ENCODE data around the gene PROSER2. TPM values are rescaled to one million over a fixed set of nuclear protein-coding genes. Genes with fewer than 3 reads are reported as not detected.

The PROSER2 gene
- total RNA-seq, 1 donor from 2014 or later = 5.7 TPM

DNA sequence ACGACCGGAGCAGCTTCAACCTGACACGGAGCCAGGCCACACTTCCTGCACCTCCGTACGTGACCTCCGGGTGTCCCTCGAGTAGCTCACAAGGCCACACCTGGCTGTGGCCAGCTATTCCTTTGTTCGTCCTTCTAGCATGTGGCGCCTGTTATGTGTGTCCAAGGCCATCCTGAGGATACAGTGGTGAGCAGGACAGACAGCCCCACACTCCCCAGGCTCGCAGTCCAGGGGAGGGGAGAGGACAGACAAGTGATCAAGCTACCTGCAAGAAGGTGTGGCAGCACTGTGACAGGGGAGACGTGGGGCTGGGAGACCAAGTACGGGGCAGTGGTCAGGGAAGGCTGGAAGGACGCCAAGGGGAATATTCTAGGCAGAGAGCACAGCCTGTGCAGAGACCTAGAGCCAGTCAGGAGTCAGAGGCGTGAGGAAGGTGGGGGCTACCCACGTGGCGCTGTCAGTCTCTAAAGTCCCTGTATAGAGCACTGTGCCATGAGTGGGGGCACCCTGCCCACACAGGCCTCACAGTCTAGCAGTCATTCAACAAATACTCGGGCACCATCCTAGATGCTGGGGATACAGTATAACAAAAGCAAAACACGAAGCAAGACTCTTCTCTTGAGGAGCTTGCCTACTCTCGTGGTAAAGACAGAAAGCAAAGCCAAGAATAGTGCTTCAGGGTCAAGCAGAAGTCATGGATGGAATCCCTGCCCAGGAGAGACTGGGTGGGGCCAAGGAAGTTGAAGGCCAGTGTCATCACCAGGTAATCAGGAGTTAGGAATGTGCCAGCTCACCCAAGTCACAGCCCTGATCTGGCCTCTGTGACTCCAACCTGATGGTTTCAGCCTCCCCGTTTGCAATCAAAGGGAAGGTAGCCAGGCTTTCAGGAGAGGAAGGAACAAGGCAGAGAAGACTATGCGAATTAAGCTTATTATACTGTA lies 58.6 kb downstream of the PROSER2 start:
- no peak for DNase-seq (ENCODE audit: low spot score)
- H3K27ac Mint-ChIP-seq (ENCODE audit: unreplicated experiment) = no peak overlapping the region
- H3K36me3 Mint-ChIP-seq (ENCODE audit: low read depth, unreplicated experiment) = no peaks in the 10 kb centered on the region
- TF ChIP-seq, protein P1, sequence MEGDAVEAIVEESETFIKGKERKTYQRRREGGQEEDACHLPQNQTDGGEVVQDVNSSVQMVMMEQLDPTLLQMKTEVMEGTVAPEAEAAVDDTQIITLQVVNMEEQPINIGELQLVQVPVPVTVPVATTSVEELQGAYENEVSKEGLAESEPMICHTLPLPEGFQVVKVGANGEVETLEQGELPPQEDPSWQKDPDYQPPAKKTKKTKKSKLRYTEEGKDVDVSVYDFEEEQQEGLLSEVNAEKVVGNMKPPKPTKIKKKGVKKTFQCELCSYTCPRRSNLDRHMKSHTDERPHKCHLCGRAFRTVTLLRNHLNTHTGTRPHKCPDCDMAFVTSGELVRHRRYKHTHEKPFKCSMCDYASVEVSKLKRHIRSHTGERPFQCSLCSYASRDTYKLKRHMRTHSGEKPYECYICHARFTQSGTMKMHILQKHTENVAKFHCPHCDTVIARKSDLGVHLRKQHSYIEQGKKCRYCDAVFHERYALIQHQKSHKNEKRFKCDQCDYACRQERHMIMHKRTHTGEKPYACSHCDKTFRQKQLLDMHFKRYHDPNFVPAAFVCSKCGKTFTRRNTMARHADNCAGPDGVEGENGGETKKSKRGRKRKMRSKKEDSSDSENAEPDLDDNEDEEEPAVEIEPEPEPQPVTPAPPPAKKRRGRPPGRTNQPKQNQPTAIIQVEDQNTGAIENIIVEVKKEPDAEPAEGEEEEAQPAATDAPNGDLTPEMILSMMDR (IDR thresholded peaks at IDR 0.05; ENCODE audit: unreplicated experiment) = no peak
- peaks cover 8% of the 10 kb centered on the region for H3K27me3 Mint-ChIP-seq (ENCODE audit: unreplicated experiment)
- no peak overlapping the region for H3K4me3 Mint-ChIP-seq (ENCODE audit: unreplicated experiment)
- H3K9me3 Mint-ChIP-seq (ENCODE audit: unreplicated experiment) = no peaks in the 10 kb centered on the region
- peaks cover 9% of the 10 kb centered on the region for H3K4me1 Mint-ChIP-seq (ENCODE audit: unreplicated experiment)

DNA sequence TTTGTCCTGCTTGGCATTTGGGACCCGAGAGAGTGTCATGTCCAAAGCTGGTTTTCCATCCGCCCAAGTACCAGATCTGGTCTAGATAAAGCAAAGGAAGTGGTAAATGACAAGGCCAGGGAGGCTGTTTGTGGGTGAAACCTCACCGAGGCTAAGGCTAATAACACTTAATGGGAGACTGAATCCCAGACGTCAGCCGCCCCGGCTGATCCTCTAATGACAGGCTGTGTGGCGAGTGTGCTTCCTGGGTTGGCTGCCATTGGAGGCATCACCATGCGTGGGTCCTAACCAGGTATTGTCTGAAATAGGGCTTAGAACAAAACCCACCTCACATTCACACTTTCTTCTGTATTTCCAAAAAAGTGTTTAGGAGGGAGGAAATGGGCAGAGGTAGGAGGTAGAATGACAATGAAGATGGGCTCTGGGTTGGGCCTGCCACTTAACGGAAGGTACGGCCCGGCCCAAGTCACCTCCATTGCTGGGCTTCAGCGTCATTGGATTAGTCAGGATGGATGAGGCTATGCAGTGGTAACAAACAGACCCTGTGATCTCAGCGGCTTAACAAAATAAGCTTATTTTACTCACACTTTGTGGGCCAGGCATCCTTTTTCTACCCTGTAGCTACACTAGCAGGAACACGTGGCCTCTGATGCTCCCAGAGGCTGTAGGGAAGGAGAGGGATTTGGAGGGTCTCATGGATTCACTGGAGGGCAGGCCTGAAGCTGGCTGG lies 59.7 kb downstream of the PROSER2 start:
- no peak for DNase-seq (ENCODE audit: low spot score)
- no peak overlapping the region for H3K4me3 Mint-ChIP-seq (ENCODE audit: unreplicated experiment)
- peaks cover 8% of the 10 kb centered on the region for H3K27me3 Mint-ChIP-seq (ENCODE audit: unreplicated experiment)
- no peaks in the 10 kb centered on the region for H3K36me3 Mint-ChIP-seq (ENCODE audit: low read depth, unreplicated experiment)
- TF ChIP-seq, protein P1 (IDR thresholded peaks at IDR 0.05; ENCODE audit: unreplicated experiment) = no peak
- H3K9me3 Mint-ChIP-seq (ENCODE audit: unreplicated experiment) = no peaks in the 10 kb centered on the region
- no peak overlapping the region for H3K27ac Mint-ChIP-seq (ENCODE audit: unreplicated experiment)
- peaks cover 9% of the 10 kb centered on the region for H3K4me1 Mint-ChIP-seq (ENCODE audit: unreplicated experiment)

DNA sequence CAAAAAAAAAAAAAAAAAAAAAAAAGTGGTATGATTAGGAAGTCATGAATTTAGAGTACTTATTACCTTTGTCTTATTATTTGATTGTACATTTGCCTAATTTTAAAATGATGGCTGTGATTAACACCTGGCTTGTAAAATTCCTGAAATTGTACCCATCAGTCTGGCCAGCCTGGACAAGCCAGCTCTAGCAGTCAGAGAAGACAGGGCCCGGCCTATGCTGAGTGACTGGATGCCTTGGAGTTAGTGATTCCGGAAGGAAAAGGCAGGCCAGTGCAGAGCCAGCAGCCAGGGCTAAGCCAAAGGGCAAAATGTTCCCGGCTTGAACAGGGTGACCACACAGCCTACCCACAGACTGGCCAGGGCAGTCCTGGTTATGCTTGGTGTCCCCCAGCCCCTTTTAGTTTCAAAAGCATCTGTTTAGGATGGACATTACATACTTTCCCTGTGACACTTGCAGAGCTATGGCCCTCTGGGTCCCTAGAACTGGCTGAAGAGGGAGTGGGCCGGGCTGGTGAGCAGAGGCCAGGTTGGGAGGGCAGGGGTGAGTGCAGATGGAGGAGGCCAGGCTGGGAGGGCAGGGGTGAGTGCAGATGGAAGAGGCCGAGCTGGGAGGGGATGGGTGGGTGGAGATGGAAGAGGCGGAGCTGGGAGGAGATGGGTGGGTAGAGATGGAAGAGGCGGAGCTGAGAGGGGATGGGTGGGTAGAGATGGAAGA lies 61.7 kb downstream of the PROSER2 start:
- TF ChIP-seq, protein P1 (IDR thresholded peaks at IDR 0.05; ENCODE audit: unreplicated experiment) = no peak
- H3K27ac Mint-ChIP-seq (ENCODE audit: unreplicated experiment) = no peak overlapping the region
- H3K36me3 Mint-ChIP-seq (ENCODE audit: low read depth, unreplicated experiment) = no peaks in the 10 kb centered on the region
- H3K27me3 Mint-ChIP-seq (ENCODE audit: unreplicated experiment) = peaks cover under 1% of the 10 kb centered on the region
- H3K4me3 Mint-ChIP-seq (ENCODE audit: unreplicated experiment) = no peak overlapping the region
- no peaks in the 10 kb centered on the region for H3K9me3 Mint-ChIP-seq (ENCODE audit: unreplicated experiment)
- no peak for DNase-seq (ENCODE audit: low spot score)
- H3K4me1 Mint-ChIP-seq (ENCODE audit: unreplicated experiment) = peaks cover 3% of the 10 kb centered on the region

DNA sequence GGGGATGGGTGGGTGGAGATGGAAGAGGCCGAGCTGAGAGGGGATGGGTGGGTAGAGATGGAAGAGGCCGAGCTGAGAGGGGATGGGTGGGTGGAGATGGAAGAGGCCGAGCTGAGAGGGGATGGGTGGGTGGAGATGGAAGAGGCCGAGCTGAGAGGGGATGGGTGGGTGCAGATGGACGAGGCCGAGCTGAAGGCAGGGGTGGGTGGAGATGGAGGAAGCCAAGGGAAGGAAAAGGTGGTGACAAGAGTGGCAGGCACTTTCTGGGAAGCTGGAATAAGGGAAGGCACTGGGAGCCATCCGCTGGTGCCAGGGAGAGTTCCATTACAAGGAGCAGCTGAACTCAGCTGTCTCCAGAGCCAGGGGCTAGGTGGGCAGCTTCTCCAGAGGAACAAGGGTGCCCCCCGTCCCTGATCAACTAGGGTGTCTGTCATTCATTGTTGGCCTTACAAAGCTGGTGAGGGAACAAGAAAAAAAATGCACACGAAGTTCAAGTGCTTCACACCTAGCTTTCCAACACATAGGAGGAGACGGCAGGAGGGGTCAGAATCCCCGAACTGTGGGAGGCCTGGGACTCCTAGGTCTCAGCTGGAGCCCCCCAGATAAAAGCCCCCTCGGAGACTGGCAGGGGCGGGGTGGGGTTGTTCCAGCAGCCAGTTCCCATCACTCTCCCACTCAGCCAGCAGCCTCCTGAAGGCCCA lies 62.4 kb downstream of the PROSER2 start:
- Mint-ChIP-seq H3K27me3 (ENCODE audit: unreplicated experiment) (no peaks in the 10 kb centered on the region), H3K9me3 (ENCODE audit: unreplicated experiment) (no peaks in the 10 kb centered on the region), H3K27ac (ENCODE audit: unreplicated experiment) (no peak overlapping the region), H3K4me3 (ENCODE audit: unreplicated experiment) (no peak overlapping the region), H3K4me1 (ENCODE audit: unreplicated experiment) (no peaks in the 10 kb centered on the region), H3K36me3 (ENCODE audit: low read depth, unreplicated experiment) (no peaks in the 10 kb centered on the region)
- no peak for DNase-seq (ENCODE audit: low spot score)
- TF ChIP-seq, protein P1 (IDR thresholded peaks at IDR 0.05; ENCODE audit: unreplicated experiment) = no peak

All from endothelial cell (in vitro differentiated cells).